ENCODE data around the gene ABAT. TPM values are rescaled to one million over a fixed set of nuclear protein-coding genes. Genes with fewer than 3 reads are reported as not detected.
A peak's percentile ranks its signal among the peaks of the same experiment; 100 is the strongest.

Gene ABAT
- total and polyA plus RNA-seq, 2 donors (not counting 1 experiment from before 2014, with no cell fraction given), result 6.2 to 14.3 TPM

DNA sequence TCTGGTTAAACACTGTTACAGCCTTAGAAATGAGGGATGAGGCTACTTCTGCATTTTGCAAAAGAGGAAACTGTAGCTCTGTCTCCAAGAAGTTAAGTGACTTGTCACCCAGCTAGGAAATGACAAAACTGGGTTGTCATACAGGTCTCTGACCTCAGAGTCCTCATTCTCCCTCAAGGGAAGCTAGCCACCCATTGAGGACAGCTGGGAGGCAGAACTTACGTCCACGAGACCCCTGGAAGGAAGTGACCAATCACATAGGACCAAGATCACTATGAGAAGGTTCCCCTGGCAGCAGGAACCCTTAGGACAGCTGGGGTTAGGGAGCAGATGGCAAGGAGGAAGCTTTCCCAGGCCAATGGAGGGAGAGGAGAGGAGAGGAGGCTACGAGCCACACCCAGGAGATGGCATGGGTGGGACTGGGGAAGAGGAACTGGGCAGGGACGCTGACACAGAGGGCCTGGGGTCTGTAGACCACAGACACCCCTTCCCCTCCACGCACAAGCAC, 41.7 kb upstream of the ABAT start:
- DNase-seq (peak; percentile 11), ATAC-seq (ENCODE audit: low read depth) (no peak)
- Mint-ChIP-seq H3K9me3 (ENCODE audit: insufficient read depth) (no peaks in the 10 kb centered on the region), H3K4me1 (peaks cover 4% of the 10 kb centered on the region), H3K27ac (no peak overlapping the region), H3K27me3 (no peaks in the 10 kb centered on the region), H3K4me3 (no peak overlapping the region)
- H3K9me3 ChIP-seq (ENCODE audit: control extremely low read depth in 1 of 3, control insufficient read depth in 2 of 3, insufficient read depth in 1 of 3, low read length in 2 of 3), result no peaks in the 10 kb centered on the region
- H4K20me1 ChIP-seq (ENCODE audit: control insufficient read depth, insufficient read depth, low read length, poor library complexity, severe bottlenecking), result no peaks in the 10 kb centered on the region
- H3K27ac ChIP-seq (ENCODE audit: low read length in 2 of 2), result no peak overlapping the region
- whole genome bisulfite sequencing (ENCODE audit: insufficient coverage), result 63% methylated on average over 4 of the region's 5 CpGs
- H3K9ac ChIP-seq (ENCODE audit: low read length), result no peak overlapping the region
- no peaks in the 10 kb centered on the region for H3K27me3 ChIP-seq (replicated peaks in 1 of 4; ENCODE audit: control extremely low read depth in 1 of 4, control insufficient read depth in 3 of 4, insufficient read depth in 4 of 4, low read length in 3 of 4)
- TF ChIP-seq EZH2 (IDR thresholded peaks at IDR 0.05; ENCODE audit: borderline replicate concordance, insufficient read depth, low read depth, low read length, poor library complexity, severe bottlenecking), result no peak
- TF ChIP-seq, protein P1, sequence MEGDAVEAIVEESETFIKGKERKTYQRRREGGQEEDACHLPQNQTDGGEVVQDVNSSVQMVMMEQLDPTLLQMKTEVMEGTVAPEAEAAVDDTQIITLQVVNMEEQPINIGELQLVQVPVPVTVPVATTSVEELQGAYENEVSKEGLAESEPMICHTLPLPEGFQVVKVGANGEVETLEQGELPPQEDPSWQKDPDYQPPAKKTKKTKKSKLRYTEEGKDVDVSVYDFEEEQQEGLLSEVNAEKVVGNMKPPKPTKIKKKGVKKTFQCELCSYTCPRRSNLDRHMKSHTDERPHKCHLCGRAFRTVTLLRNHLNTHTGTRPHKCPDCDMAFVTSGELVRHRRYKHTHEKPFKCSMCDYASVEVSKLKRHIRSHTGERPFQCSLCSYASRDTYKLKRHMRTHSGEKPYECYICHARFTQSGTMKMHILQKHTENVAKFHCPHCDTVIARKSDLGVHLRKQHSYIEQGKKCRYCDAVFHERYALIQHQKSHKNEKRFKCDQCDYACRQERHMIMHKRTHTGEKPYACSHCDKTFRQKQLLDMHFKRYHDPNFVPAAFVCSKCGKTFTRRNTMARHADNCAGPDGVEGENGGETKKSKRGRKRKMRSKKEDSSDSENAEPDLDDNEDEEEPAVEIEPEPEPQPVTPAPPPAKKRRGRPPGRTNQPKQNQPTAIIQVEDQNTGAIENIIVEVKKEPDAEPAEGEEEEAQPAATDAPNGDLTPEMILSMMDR (IDR thresholded peaks at IDR 0.05), result no peak
- no peak overlapping the region for H2AFZ ChIP-seq (ENCODE audit: insufficient read depth, low read depth, low read length, poor library complexity, severe bottlenecking)
- intact Hi-C loops (cut with micrococcal nuclease), result no loop called here
- CTCF ChIA-PET, result no interaction called here
- H3K36me3 ChIP-seq (replicated peaks in 1 of 2; ENCODE audit: control extremely low read depth in 1 of 2, control insufficient read depth in 1 of 2, extremely low read depth in 1 of 2, insufficient read depth in 2 of 2, low read length in 1 of 2), result peaks cover 0 to 86% of the 10 kb centered on the region in 2 experiments
- POLR2A ChIA-PET, result no interaction called here
- H3K4me1 ChIP-seq (ENCODE audit: control insufficient read depth in 2 of 2, insufficient read depth in 2 of 2, low read length in 2 of 2), result no peaks in the 10 kb centered on the region
- H3K4me3 ChIP-seq (ENCODE audit: control extremely low read depth in 1 of 5, extremely low read depth in 1 of 5, insufficient read depth in 1 of 5, low read depth in 2 of 5, low read length in 4 of 5), result no peak overlapping the region
- H3K79me2 ChIP-seq (ENCODE audit: control insufficient read depth, insufficient read depth, low read length), result peaks cover 11% of the 10 kb centered on the region
- H3K4me2 ChIP-seq (replicated peaks; ENCODE audit: low read depth, low read length, poor library complexity, severe bottlenecking), result no peak overlapping the region

DNA sequence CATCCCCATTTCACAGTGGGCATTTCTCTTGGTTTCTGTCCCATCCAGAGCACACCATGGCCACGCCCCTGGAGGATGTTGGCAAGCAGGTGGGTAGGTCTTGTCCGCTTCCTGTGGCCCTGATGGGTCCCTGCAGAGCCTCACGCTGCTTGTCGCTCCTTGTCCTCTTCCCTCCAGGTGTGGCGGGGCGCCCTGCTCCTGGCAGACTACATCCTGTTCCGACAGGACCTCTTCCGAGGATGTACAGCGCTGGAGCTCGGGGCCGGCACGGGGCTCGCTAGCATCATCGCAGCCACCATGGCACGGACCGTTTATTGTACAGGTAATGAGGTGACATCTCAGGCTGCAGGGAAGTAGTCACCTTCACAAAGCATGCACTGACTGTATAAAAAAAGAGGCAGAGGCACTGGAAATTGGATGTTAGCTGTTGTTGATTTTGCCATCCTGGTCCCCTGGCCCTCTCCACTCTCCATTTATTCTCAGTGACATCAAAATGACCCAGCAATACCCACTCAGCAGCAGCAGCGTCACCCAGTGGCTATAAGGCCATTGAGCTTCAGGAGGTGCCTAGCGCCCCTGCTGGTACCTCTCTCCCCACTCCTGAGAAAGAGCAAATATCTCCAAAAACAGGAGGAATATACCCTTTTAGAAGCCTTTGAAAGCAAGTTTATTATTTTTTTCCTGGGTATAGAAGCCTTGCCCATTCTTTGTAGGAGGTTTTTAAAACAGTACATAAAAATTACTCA, 39.3 kb upstream of the ABAT start:
- H2AFZ ChIP-seq (ENCODE audit: insufficient read depth, low read depth, low read length, poor library complexity, severe bottlenecking), result no peak overlapping the region
- peaks cover 0 to 81% of the 10 kb centered on the region in 2 experiments for H3K36me3 ChIP-seq (replicated peaks in 1 of 2; ENCODE audit: control extremely low read depth in 1 of 2, control insufficient read depth in 1 of 2, extremely low read depth in 1 of 2, insufficient read depth in 2 of 2, low read length in 1 of 2)
- TF ChIP-seq, protein P1 (IDR thresholded peaks at IDR 0.05), result no peak
- no peak for TF ChIP-seq EZH2 (IDR thresholded peaks at IDR 0.05; ENCODE audit: borderline replicate concordance, insufficient read depth, low read depth, low read length, poor library complexity, severe bottlenecking)
- Mint-ChIP-seq H3K4me3 (no peak overlapping the region), H3K4me1 (peaks cover 4% of the 10 kb centered on the region), H3K27ac (no peak overlapping the region), H3K9me3 (ENCODE audit: insufficient read depth) (no peaks in the 10 kb centered on the region), H3K27me3 (no peaks in the 10 kb centered on the region)
- ATAC-seq (ENCODE audit: low read depth) (no peak), DNase-seq (no peak)
- no peak overlapping the region for H3K9ac ChIP-seq (ENCODE audit: low read length)
- CTCF ChIA-PET, result no interaction called here
- no peaks in the 10 kb centered on the region for H3K79me2 ChIP-seq (ENCODE audit: control insufficient read depth, insufficient read depth, low read length)
- H3K27ac ChIP-seq (ENCODE audit: low read length in 2 of 2), result no peak overlapping the region
- no peaks in the 10 kb centered on the region for H4K20me1 ChIP-seq (ENCODE audit: control insufficient read depth, insufficient read depth, low read length, poor library complexity, severe bottlenecking)
- H3K27me3 ChIP-seq (replicated peaks in 1 of 4; ENCODE audit: control extremely low read depth in 1 of 4, control insufficient read depth in 3 of 4, insufficient read depth in 4 of 4, low read length in 3 of 4), result no peaks in the 10 kb centered on the region
- no peak overlapping the region for H3K4me3 ChIP-seq (ENCODE audit: control extremely low read depth in 1 of 5, extremely low read depth in 1 of 5, insufficient read depth in 1 of 5, low read depth in 2 of 5, low read length in 4 of 5)
- no peaks in the 10 kb centered on the region for H3K9me3 ChIP-seq (ENCODE audit: control extremely low read depth in 1 of 3, control insufficient read depth in 2 of 3, insufficient read depth in 1 of 3, low read length in 2 of 3)
- POLR2A ChIA-PET, result no interaction called here
- intact Hi-C loops (cut with micrococcal nuclease), result no loop called here
- no peaks in the 10 kb centered on the region for H3K4me1 ChIP-seq (ENCODE audit: control insufficient read depth in 2 of 2, insufficient read depth in 2 of 2, low read length in 2 of 2)
- WGBS (ENCODE audit: insufficient coverage), result 90% methylated on average over 15 of the region's 18 CpGs
- no peak overlapping the region for H3K4me2 ChIP-seq (replicated peaks; ENCODE audit: low read depth, low read length, poor library complexity, severe bottlenecking)

Measured in B cell (primary cell).